ENCODE results near the gene PPIL3.

GRCh38 chr2:200878289-200878880 lies 10.5 kb downstream of the PPIL3 start:
- TF ChIP-seq CTCF (optimal IDR thresholded peaks at IDR 0.05 in 1 of 3, IDR thresholded peaks at IDR 0.05 in 1 of 3, conservative IDR thresholded peaks at IDR 0.05 in 1 of 3; ENCODE audit: extremely low read depth in 1 of 3, insufficient read depth in 2 of 3, low read length in 3 of 3) (no peak), EZH2 (IDR thresholded peaks at IDR 0.05; ENCODE audit: low read length) (no peak)
